Measurements from ENCODE around the gene SPACA6.

DNA sequence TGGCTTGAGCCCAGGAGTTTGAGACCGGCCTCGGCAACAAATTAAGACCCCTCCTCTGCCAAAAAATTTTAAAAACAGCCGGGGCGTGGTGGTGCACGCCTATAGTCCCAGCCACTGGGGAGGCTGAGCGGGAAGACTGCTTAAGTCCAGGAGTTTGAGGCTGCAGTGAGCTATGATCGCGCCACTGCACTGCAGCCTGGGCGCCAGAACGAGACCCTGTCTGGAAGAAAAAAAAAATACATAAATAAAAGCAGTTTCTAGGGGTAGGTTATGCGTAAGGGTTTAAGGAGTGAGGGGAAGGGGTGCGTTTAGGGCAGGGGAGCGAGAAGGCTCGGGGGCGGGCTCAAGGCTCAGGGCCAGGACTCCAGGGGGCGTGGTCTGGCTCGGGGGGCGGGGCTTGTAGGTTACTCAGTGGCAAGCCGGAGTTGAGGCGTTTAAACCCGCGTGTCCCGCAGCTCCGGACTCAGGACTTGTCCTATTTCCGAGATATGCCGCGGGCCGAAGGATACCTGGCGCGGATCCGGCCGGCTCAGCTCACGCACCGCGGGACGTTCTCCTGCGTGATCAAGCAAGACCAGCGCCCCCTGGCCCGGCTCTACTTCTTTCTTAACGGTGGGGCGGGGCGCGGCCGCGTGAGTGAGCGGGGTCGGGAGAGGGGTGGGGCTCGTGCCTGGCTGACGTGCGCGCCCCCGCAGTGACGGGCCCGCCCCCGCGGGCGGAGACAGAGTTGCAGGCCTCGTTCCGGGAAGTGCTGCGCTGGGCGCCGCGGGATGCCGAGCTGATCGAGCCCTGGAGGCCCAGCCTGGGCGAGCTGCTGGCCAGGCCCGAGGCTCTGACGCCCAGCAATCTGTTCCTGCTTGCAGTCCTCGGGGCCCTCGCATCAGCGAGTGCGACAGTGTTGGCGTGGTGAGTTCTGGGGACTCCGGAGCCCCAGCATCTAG, 10.7 kb downstream of the SPACA6 start:
- TF ChIP-seq, protein P1, sequence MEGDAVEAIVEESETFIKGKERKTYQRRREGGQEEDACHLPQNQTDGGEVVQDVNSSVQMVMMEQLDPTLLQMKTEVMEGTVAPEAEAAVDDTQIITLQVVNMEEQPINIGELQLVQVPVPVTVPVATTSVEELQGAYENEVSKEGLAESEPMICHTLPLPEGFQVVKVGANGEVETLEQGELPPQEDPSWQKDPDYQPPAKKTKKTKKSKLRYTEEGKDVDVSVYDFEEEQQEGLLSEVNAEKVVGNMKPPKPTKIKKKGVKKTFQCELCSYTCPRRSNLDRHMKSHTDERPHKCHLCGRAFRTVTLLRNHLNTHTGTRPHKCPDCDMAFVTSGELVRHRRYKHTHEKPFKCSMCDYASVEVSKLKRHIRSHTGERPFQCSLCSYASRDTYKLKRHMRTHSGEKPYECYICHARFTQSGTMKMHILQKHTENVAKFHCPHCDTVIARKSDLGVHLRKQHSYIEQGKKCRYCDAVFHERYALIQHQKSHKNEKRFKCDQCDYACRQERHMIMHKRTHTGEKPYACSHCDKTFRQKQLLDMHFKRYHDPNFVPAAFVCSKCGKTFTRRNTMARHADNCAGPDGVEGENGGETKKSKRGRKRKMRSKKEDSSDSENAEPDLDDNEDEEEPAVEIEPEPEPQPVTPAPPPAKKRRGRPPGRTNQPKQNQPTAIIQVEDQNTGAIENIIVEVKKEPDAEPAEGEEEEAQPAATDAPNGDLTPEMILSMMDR (IDR thresholded peaks at IDR 0.05) = peak; percentile 32 to 74 (median 68)
- TF ChIP-seq POLR2A (IDR thresholded peaks at IDR 0.05) (peak; percentile 67 to 89), EP300 (IDR thresholded peaks at IDR 0.05) (peak; percentile 84 to 98)
